ENCODE measurements around the gene ARHGEF4. TPM values are rescaled to one million over a fixed set of nuclear protein-coding genes. Genes with fewer than 3 reads are reported as not detected.
A peak's percentile ranks its signal among the peaks of the same experiment; 100 is the strongest.

Gene ARHGEF4
- polyA plus RNA-seq, 3 donors: 0.05 TPM; not detected in 2

DNA sequence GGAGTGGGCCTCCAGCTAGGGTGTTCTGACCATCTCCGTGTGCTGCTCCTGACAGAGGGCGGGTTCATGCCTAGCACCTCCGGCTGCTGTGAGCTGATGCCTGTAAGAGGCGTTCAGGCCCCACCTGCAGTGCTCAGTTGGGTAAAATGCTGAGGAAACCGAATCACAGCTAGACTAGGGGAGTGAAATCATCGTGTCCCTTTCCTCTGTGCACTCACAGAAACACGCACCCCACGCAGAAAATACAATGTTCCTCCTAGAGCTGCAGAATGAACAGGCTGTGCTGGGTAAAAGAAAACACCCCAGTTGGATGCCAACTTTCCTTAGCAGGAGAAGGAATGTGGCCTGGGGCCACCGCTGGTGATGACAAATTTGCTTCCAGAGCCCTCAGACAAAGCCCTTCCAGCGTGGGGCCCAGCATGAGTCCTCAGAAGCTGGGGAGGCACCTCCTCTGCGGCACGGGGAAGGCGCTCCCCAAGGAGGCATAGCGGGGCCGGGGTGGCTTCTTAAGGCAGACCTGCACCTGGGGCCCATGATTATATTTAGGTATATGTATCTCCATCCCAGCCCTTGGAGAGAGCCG, 16.3 kb upstream of the ARHGEF4 start:
- WGBS (ENCODE audit: insufficient coverage): 82% methylated on average over 11 of the region's 16 CpGs

GRCh38 chr2:130821867-130822266, 14.8 kb upstream of the ARHGEF4 start:
- H3K9me3 ChIP-seq (replicated peaks in 1 of 2; ENCODE audit: control insufficient read depth in 1 of 2, insufficient read depth in 1 of 2, low read length in 2 of 2): no peaks in the 10 kb centered on the region
- no CpG with 5 or more reads among the region's 8 CpGs for WGBS (ENCODE audit: insufficient coverage)
- Mint-ChIP-seq H3K27ac (no peak overlapping the region), H3K9me3 (peaks cover 0 to 2% (median 0%) of the 10 kb centered on the region in 7 donors), H3K36me3 (no peaks in the 10 kb centered on the region), H3K4me1 (peaks cover 6% of the 10 kb centered on the region), H3K4me3 (no peak overlapping the region), H3K27me3 (ENCODE audit: low read depth in 3 of 3) (peaks cover under 1 to 5% (median 2%) of the 10 kb centered on the region in 3 donors)
- no peaks in the 10 kb centered on the region for H3K36me3 ChIP-seq (replicated peaks in 1 of 2; ENCODE audit: control insufficient read depth in 1 of 2, insufficient read depth in 2 of 2, low read length in 2 of 2)
- TF ChIP-seq CTCF (IDR thresholded peaks at IDR 0.05): no peak
- no peak overlapping the region for H3K9ac ChIP-seq (ENCODE audit: insufficient read depth, low read length, poor library complexity, severe bottlenecking)
- DNase-seq: no peak
- no peak overlapping the region for H3K4me2 ChIP-seq (replicated peaks; ENCODE audit: extremely low read depth, low read length, poor library complexity, severe bottlenecking)
- H3K79me2 ChIP-seq (ENCODE audit: insufficient read depth, low read length): no peaks in the 10 kb centered on the region
- H3K4me1 ChIP-seq (ENCODE audit: control insufficient read depth in 1 of 2, insufficient read depth in 2 of 2, low read length in 2 of 2): no peaks in the 10 kb centered on the region
- intact Hi-C loops (cut with micrococcal nuclease): no loop called here
- no peak overlapping the region for H3K4me3 ChIP-seq (replicated peaks in 1 of 3; ENCODE audit: low read depth in 2 of 3, low read length in 3 of 3)
- H3K27ac ChIP-seq (ENCODE audit: low read depth in 1 of 2, low read length in 2 of 2): no peak overlapping the region
- no peaks in the 10 kb centered on the region for H3K27me3 ChIP-seq (ENCODE audit: control insufficient read depth in 2 of 2, insufficient read depth in 2 of 2, low read length in 2 of 2)
- H2AFZ ChIP-seq (ENCODE audit: insufficient read depth, low read depth, low read length, poor library complexity, severe bottlenecking): no peak overlapping the region
- H4K20me1 ChIP-seq (ENCODE audit: insufficient read depth, low read length): no peaks in the 10 kb centered on the region

More for the DNA sequence above, 16.3 kb upstream of the ARHGEF4 start:
- H3K36me3 ChIP-seq (replicated peaks in 1 of 2; ENCODE audit: control insufficient read depth in 1 of 2, insufficient read depth in 2 of 2, low read length in 2 of 2): no peaks in the 10 kb centered on the region
- Mint-ChIP-seq H3K4me1 (peaks cover 6% of the 10 kb centered on the region), H3K36me3 (no peaks in the 10 kb centered on the region), H3K9me3 (peaks cover 0 to 2% (median 0%) of the 10 kb centered on the region in 7 donors), H3K27ac (peak overlapping the region in 1 of 7 donors; percentile 57), H3K27me3 (ENCODE audit: low read depth in 3 of 3) (peaks cover 1 to 5% (median 2%) of the 10 kb centered on the region in 3 donors), H3K4me3 (no peak overlapping the region)
- H3K4me2 ChIP-seq (replicated peaks; ENCODE audit: extremely low read depth, low read length, poor library complexity, severe bottlenecking): no peak overlapping the region
- no peaks in the 10 kb centered on the region for H3K27me3 ChIP-seq (ENCODE audit: control insufficient read depth in 2 of 2, insufficient read depth in 2 of 2, low read length in 2 of 2)
- no peak overlapping the region for H3K27ac ChIP-seq (ENCODE audit: low read depth in 1 of 2, low read length in 2 of 2)
- no peaks in the 10 kb centered on the region for H3K9me3 ChIP-seq (replicated peaks in 1 of 2; ENCODE audit: control insufficient read depth in 1 of 2, insufficient read depth in 1 of 2, low read length in 2 of 2)
- H3K79me2 ChIP-seq (ENCODE audit: insufficient read depth, low read length): no peaks in the 10 kb centered on the region
- H3K4me3 ChIP-seq (replicated peaks in 1 of 3; ENCODE audit: low read depth in 2 of 3, low read length in 3 of 3): no peak overlapping the region
- DNase-seq: no peak
- H3K4me1 ChIP-seq (ENCODE audit: control insufficient read depth in 1 of 2, insufficient read depth in 2 of 2, low read length in 2 of 2): no peaks in the 10 kb centered on the region
- TF ChIP-seq CTCF (IDR thresholded peaks at IDR 0.05): no peak
- H3K9ac ChIP-seq (ENCODE audit: insufficient read depth, low read length, poor library complexity, severe bottlenecking): no peak overlapping the region
- intact Hi-C loops (cut with micrococcal nuclease): no loop called here
- H2AFZ ChIP-seq (ENCODE audit: insufficient read depth, low read depth, low read length, poor library complexity, severe bottlenecking): no peak overlapping the region
- H4K20me1 ChIP-seq (ENCODE audit: insufficient read depth, low read length): no peaks in the 10 kb centered on the region

All from CD14-positive monocyte (primary cell).